HEK293 (cell line): ENCODE measurements around the gene BBIP1.

Source experiments
- CTCF ChIP-seq: fragments of 450-650 bp; formaldehyde crosslinking; IDR thresholded peaks from 2 replicates; pipeline ENCODE4 v1.5.1; 2016; ENCODE audit warnings: missing biosample characterization, missing genetic modification characterization
- RBAK ChIP-seq: fragments of 450-650 bp; formaldehyde crosslinking; IDR thresholded peaks from 2 replicates; pipeline ENCODE4 v1.5.1; 2016; ENCODE audit warnings: missing biosample characterization, missing genetic modification characterization
- WT1 ChIP-seq: fragments of 450-650 bp; formaldehyde crosslinking; IDR thresholded peaks from 2 replicates; pipeline ENCODE4 v1.5.1; 2016; ENCODE audit warnings: missing biosample characterization, missing genetic modification characterization
- ZNF561 ChIP-seq: fragments of 450-650 bp; IDR thresholded peaks from 2 replicates; pipeline ENCODE4 v1.5.1; 2018; ENCODE audit warnings: missing biosample characterization, missing genetic modification characterization, borderline replicate concordance

GRCh38 chr10:110865809-110866482, 53.0 kb downstream of the BBIP1 start:
- no peak for TF ChIP-seq RBAK (tag by site-specific recombination)
- TF ChIP-seq WT1: no peak
- TF ChIP-seq CTCF (tag by site-specific recombination): no peak
- no peak for TF ChIP-seq ZNF561 (tag by site-specific recombination)
